HG03575 (cell line): ENCODE measurements around the gene PFKP.

Experiments
- ATAC-seq: cut with Tn5 transposase; IDR thresholded peaks from one replicate; pipeline ENCODE4 v1.9.1; 2021; ENCODE audit not compliant: unreplicated experiment, insufficient number of reproducible peaks, low FRiP score; ENCODE audit errors: extremely low read depth

The PFKP gene

DNA sequence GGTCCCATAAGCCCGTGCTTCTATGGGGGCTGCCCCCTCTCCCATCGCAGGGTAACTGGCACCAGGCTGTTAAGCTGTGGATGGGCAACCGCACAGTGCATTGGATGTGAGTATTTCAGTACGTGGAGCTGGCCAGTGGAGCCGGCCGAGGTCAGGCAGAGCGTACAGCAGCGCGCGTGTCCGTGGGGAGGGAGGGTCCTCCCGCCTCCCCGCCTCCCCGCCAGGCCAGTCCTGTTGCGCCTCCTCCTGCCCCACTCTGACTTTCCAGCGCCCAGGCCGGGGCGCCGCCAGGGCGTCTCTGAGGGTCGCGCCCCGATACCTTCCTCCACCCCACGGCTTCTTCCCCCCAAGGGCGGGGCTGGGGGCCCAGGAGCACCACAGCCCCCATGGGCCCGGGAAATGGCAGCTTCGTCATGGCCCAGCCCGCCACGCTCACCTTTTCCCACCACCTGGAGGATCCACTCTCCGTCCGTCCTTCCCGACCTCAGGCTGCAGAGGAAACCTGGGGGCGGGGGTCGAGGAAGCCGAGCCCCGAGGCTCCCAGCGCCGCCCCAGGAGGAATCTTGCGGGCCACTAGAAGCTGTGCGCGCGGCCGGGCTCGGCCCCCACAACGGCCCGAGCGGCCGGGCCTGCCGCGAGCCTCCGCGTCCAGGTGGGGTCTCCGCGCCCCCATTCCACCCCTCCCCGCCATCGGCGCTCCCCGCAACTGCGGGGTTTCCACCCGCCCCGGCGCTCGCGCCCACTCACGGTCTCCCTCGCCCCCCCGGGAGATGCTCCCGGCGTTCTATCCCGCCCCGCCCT, 831 bp upstream of the PFKP start:
- ATAC-seq: no peak

DNA sequence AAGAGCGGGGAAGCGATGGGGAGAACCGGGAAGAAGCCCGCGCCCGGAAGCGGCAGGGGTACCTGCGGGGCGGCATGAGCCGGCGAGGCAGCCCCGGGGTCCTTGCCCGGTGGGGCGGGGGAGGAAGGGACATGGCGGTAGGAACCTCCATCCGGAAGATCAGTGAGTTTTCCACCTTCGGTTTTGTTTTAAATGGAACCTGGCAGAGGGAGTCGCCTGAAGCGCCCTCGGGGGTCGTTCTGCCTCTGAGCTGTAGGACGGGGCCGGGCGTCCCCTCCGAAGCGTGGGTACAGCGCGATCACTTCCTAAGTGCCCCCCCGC, 471 bp downstream of the PFKP start:
- ATAC-seq: no peak

DNA sequence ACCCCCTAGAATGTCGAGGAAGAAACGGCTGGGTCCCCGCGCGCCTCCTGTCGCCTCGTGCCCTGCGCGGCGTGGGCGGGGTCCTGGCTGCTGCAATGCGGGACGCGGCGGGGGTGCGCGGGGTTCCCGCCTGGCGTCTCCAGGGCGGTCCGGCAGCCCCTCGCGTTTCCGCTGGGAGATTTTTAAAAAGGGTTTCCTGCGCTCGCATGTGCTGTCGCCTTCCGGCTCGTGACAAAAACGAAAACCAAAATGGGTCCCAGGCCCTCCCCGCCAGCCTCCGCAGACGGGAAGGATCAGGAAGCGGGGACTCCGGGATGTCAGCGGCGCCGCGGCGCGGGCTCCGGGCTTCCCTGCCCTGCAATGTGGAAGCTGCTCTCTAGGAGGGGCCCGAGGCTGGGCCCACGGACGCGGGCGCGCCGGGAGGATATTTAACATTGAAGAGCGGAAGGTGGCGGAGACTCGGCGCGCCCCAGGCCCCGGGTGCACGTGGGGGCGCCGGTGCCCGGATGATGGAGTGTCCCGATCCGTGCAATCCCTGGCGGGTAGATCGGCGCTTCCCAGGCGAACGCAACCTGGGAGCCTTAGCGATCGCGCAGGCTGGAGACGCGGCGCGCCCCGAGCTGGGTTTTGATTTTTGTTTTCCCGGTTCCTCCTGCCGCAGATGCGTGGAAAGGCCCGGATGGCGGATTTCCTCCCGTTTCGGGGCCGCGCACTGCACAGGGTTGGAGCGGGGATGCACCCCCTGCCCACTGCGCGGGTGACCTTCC, 1.0 kb downstream of the PFKP start:
- no peak for ATAC-seq

GRCh38 chr10:3068968-3069737, 1.8 kb downstream of the PFKP start:
- no peak for ATAC-seq

GRCh38 chr10:3069876-3070275, 2.5 kb downstream of the PFKP start:
- no peak for ATAC-seq

- no peak for ATAC-seq
These were observed 4.3 kb downstream of the PFKP start for GRCh38 chr10:3071405-3072198.

DNA sequence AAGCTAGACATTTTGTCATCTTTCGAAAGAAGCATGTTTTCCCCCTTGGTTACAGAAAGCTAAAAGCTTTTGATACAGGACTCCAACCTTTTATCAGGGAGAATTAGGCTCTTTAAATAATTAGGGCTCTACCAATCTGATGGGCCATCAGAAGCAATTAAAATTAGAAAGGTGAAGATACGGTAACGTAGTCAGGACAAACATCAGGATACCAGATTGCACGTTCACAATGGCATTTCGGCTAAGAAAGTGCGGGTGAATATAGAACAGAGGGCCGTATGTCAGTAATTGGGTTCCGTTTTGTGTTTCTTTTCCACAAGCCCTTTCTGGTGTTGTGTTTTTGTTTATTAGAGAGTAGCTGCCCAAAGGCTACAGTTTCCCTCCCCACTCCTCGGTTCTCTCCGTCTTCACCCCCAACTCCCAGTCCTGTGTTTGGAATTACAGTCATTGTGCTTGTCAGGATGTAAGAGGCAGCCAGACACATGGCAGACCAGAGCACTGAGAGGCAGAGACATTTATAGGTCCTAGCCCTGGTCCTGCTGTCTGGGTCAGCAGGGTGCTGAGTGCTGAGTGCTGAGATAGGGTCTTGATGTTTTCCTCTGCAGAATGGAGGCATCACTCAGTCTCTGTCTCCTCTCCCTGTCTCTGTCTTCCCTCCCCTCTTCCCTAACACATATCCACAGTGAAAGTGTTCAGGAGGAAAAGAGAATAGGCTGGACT, 5.5 kb downstream of the PFKP start:
- ATAC-seq: no peak

- no peak for ATAC-seq
These were observed 6.9 kb downstream of the PFKP start for GRCh38 chr10:3074145-3074665.

- ATAC-seq: no peak
These were observed 7.7 kb downstream of the PFKP start for GRCh38 chr10:3074985-3075600.

DNA sequence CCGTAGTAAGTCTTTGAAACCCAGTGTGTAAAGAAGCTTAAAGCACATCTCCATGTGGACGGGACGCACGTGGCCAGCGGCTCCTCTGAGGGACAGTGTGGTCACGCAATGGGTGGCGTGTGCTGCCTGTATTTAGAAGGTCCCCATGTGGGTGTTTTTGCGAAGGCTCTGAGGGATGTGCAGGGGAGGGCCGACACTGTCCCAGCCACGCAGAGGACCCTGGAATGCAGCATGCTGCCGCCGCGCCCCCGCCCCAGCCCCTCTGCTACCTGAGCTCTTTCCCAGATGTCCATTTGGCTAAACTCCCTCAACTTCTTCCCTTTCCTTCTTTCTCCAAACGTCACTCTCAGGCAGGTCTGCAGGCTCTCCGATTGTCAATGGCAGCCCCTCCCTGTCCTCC, 8.8 kb downstream of the PFKP start:
- ATAC-seq: no peak

GRCh38 chr10:3077509-3077908, 10.2 kb downstream of the PFKP start:
- no peak for ATAC-seq

DNA sequence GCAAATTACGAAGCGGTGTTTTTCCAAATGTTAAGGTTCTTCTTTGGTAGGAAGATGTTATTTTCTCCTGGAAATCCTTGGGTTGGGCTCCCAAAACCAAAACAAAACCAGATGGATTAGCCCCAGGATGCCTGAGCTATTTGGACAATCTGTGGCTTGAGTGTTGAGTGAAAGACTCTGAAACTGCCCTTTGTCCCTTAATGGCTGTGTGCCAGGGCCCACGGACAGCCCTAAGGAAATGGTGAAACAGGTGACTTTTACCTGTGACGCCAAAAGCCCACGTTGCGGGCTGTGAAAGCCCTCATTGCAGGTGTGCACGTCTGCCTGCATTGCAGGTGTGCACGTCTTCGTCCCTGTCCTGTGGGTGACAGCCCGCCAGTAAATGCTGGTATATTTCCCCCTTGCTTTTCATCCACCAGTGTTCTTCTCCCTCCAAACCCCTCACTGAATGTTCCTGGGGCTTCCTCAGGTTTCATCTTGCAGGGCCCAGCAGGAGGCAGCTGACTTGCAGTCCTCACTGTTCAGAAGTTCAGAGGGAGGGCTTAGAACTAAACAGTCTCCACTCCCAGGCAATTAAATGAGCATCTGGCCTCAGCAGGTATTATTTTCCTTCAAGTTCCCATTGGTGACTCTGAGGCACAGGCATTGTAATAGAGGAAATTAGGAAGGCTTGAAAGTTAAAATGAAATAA, 10.7 kb downstream of the PFKP start:
- ATAC-seq: no peak

DNA sequence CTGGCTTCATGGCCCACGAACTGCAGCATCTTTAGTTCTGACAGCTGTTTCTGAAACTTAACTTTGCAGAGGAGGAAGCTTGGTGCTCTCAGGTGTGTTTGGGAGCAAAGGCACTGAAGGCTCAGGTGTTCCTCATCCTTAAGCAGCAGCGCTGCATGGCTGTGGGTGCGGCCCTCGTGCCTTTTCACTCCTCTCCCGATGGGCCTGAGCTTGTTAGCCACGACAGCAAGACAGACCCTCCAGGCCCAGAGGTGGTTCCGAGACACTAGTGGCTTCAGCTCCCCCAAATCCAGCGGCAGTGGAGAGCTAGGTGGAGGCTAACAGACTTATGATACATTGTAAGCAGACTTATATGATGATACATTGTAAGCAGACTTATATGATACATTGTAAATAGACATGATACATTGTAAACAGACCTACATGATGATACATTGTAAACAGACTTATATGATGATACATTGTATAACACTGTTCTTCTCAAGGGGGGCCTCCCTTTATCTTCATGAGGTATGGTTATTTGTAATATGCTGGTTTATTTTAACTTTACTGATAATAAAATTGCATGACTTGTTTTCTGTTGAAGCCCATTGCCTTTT, 14.1 kb downstream of the PFKP start:
- ATAC-seq: no peak

DNA sequence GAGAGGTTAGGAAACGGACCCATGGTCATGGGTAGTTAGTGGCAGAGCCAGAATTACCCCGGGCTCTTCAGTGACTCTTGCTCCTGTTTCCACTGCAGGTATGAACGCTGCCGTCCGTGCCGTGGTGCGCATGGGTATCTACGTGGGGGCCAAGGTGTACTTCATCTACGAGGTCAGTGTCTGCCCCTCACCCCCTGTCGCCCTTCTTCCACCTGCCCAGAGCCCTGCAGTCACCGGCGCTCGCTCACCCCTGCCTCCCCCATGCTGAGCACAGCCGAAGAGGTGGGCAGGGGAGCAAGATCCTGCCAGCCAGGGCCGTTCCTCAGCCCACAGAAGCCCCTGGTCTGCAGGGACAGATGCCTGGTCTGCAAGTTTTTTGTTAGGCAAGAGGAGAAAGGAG, 14.9 kb downstream of the PFKP start:
- no peak for ATAC-seq

DNA sequence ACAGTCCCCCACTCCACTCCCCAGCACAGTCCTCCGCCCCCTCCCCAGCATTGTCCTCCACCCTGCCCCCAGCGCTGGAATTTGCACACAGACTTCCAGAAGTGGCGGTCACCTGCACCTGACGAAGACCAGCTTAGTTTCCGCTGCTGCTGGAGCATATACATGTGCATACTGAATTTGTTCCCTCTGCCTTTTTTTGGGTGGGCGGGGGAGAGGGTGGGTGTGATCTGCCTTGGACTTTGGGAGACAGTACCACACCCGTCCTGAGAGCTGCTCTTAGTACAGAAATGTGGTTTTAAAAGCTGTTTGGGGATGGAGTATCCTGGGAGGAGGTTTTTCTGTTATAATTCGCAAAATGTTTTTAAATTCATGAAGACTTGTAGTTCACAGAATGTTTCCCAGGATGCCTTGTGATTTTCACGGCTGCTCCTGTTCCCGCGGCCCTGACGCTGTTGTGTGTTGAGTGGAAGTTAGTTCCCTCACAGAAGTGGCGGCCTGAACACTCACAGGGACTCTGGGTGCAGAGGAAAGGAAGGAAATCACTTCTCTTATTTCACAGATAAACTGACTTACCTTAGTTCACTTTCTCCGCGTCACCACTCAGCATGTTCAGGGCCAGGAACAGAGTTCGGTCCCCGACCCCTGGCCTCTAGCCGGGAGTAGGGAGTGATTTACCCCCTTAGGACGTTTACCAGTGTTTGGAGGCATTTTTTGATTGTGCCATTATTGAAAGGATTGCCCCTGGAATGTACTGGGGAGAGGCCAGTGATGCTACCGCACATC, 18.6 kb downstream of the PFKP start:
- ATAC-seq: no peak

GRCh38 chr10:3090388-3090787, 23.0 kb downstream of the PFKP start:
- no peak for ATAC-seq
